Raji (cell line): ENCODE data around the gene DZIP1L.

Experiments
- POLR2A ChIP-seq: IDR thresholded peaks from 2 replicates; pipeline ENCODE4 v1.6.1; 2011; ENCODE audit warnings: low read depth, low read length, control low read depth; ENCODE audit not compliant: insufficient read depth

DZIP1L gene

DNA sequence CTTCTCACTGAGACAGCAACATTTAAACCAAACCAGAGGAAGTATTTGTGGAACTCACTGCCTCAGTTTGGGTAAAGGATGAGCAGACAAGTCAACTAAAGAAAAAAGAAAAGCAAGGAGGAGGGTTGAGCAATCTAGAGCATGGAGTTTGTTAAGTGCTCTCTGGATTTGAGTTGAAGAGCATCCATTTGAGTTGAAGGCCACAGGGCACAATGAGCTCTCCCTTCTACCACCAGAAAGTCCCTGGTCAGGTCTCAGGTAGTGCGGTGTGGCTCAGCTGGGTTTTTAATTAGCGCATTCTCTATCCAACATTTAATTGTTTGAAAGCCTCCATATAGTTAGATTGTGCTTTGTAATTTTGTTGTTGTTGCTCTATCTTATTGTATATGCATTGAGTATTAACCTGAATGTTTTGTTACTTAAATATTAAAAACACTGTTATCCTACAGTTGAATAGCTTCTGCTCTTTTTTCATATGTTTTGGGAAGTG lies 82.2 kb downstream of the DZIP1L start:
- TF ChIP-seq POLR2A, result no peak

DNA sequence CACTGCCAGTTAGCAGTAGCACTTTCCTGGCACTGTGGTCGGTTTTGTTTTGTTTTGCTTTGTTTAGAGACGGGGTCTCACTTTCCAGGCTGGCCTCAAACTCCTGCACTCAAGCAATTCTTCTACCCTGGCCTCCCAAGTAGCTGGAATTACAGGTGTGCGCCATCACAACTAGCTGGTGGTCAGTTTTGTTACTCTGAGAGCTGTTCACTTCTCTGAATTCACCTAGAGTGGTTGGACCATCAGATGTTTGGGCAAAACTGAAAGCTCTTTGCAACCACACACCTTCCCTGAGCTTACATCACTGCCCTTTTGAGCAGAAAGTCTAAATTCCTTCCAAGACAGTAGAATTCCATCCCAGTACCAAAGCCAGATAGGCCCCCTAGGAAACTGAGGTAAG lies 82.8 kb downstream of the DZIP1L start:
- no peak for TF ChIP-seq POLR2A

DNA sequence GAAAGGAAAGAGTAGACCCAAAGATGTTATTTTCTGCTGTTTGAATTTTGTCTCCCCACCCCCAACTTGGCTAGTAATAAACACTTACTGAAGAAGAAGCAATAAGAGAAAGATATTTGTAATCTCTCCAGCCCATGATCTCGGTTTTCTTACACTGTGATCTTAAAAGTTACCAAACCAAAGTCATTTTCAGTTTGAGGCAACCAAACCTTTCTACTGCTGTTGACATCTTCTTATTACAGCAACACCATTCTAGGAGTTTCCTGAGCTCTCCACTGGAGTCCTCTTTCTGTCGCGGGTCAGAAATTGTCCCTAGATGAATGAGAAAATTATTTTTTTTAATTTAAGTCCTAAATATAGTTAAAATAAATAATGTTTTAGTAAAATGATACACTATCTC lies 83.9 kb downstream of the DZIP1L start:
- no peak for TF ChIP-seq POLR2A

DNA sequence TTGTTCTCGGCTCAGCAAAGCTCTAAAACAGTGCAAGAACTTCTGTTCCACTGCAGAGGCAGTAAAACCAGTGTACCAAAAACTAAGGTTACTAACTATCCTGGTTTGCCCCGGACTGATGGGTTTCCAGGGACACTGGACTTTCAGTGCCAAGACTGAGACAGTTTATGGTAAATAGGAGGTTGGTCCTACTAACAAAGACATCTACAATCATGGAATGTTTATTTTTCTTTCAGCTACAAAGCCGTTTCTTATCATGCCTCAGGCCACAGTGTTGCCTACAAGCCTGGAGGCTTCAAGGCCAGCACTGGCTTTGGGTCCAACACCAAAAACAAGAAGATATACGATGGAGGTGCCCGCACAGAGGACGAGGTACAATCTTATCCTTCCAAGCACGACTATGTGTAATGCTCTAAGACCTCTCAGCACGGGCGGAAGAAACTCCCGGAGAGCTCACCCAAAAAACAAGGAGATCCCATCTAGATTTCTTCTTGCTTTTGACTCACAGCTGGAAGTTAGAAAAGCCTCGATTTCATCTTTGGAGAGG lies 84.6 kb downstream of the DZIP1L start:
- TF ChIP-seq POLR2A, result no peak

DNA sequence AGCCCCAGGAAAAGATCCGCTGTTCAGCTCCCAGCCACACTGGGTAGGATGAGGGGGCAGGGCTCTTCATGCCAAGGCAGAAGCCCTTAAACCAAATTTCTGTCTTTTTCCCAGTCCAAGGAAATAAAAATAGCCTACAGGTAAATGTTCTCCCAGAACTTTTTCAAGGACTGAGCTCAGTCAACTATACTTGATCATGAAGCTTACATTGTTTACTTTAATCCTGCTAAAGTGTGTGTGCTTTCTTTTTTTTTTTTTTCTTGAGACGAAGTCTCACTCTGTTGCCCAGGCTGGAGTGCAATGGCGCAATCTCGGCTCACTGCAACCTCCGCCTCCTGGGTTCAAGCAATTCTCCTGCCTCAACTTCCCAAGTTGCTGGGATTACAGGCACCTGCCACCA lies 87.6 kb downstream of the DZIP1L start:
- TF ChIP-seq POLR2A, result no peak

DNA sequence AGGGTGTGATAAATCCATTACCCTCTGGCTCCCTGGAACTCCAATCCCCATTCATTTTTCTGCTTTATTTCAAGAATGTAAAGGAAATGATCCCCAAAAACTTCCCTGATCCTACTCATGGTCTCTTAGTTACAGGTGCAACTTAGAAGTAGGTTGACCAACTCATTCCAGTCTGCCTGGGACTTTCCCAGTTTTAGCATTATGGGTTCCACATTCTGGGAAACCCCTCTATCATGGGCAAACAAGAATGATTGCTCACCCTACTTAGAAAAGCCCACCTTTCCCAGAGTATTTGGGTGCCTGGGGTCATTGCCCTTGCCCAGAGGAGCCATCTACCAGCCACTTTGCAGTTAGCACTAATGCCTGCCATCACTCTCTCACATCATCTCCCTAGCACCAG lies 89.9 kb downstream of the DZIP1L start:
- TF ChIP-seq POLR2A, result no peak

DNA sequence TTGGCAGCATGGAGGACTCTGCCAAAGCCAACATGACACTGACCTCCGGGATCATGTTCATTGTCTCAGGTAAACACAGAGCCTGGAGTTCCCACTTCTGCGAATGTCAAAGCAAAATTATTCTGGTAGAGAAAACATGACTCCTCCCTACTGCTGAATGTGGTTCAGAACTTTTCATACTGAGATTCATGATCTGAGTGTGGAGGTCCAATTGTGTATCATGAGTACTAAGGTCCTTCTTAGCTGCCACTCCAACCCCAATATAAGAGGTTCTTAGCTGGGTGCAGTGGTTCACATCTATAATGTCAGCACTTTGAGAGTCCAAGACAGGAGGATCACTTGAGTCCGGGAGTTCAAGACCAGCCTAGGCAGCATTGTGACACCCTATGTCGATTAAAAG lies 91.7 kb downstream of the DZIP1L start:
- no peak for TF ChIP-seq POLR2A

DNA sequence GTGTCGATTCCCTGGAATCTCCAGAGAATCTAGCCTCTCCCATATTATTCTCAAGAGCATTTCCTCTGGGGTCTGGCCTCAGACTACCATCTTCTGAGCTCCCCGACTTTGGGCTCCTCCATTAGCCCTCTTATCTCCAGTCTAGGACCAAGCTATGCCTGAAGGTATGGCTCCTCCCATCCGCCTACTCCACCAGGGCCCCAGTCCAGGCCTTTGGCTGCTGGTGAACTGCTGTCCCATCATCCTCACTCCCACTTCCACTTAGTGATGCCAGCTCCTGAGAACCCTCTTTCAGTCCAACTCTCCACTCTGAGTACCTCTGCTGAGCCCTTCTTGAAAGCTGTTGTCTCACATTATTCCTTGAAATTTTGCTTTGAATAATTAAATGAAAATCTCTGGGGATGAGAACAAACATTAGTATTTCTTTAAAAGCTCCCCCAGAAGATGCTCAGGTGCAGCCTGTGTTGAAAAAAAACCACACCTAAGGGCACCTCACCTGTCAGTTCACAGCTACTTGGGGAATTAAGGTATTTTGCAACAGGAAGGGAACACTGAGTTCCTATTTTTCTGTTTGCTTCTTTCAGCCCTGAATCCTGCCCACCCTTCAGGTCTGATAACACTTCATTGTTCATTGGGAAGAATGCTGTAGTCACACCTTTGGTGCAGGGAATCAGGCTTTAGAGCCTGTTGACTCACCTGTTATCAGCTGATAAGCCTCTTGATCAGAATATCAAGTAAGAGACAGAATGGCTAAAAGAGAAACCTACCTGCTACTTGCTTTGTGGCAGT lies 95.9 kb downstream of the DZIP1L start:
- TF ChIP-seq POLR2A, result no peak

DNA sequence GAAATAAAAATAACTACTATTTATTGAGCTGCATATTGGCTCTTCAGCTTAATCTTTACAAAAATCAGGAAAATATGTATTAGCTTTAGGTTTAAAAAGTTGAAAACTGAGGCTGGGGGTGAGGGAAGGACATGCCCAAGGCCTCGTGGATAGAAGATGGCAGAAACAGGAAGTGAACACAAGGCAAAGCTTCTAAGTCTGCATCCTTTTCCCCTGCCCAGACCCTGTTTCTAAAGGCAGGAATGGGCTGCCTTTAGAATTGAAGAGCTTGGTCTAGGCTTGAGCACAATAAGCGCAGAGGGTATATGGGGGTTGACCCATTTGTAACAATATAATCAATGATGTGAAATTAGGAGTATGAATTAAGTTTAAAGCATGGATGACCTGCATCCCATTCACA lies 99.3 kb downstream of the DZIP1L start:
- no peak for TF ChIP-seq POLR2A

DNA sequence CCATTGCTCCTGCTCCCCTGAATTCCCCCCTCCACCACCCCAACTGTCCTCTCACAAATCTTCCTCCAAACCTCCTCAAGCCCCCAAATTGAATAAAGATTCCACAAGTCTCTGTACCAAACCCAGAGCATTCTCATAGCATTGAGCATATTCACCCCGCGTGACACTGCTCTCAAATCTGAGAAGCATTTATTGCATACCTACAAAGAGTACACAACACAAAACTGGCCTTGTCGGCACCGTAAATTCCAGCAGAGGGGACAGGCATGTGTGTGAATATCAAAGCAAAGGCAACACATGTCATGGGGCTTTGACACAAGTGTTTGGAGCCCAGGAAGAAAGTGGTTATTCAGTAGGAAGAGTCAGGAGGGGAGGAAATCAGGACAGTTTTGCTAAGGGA lies 102.9 kb downstream of the DZIP1L start:
- no peak for TF ChIP-seq POLR2A
